Measurements from ENCODE around the gene SMG1.
A peak's percentile ranks its signal among the peaks of the same experiment; 100 is the strongest.
"Not testable (repeated sequence)": the region's sequence is repeated elsewhere in the genome, so short reads cannot be mapped to it uniquely, and the experiment has no call there.

SMG1 gene

GRCh38 chr16:18925986-18926865 is at the start of gene SMG1:
Gene SMG1, minus strand, starts transcription at chr16:18926408. Its CDS starts 367 bp downstream, at chr16:18926041.
- peak; percentile 86 for DNase-seq

GRCh38 chr16:18975109-18975508 is 48.9 kb upstream of the SMG1 start:
- no peak for DNase-seq

GRCh38 chr16:18969855-18970240 is 43.6 kb upstream of the SMG1 start:
- no peak for DNase-seq

GRCh38 chr16:18969050-18969854 is 43.0 kb upstream of the SMG1 start:
- DNase-seq = peak; percentile 79

- no peak for DNase-seq
These were observed 40.6 kb upstream of the SMG1 start for GRCh38 chr16:18966791-18967190.

GRCh38 chr16:18965555-18965954 is 39.3 kb upstream of the SMG1 start:
- no peak for DNase-seq

GRCh38 chr16:18959031-18959505 is 32.9 kb upstream of the SMG1 start:
- no peak for DNase-seq

GRCh38 chr16:18958621-18959029 is 32.4 kb upstream of the SMG1 start:
- DNase-seq = no peak

- not testable (repeated sequence) for DNase-seq
These were observed 30.5 kb upstream of the SMG1 start for GRCh38 chr16:18956658-18957241.

GRCh38 chr16:18955874-18956580 is 29.8 kb upstream of the SMG1 start:
- DNase-seq = peak; percentile 38

- no peak for DNase-seq
These were observed 27.3 kb upstream of the SMG1 start for GRCh38 chr16:18953547-18953946.

- DNase-seq = no peak
These were observed 24.4 kb upstream of the SMG1 start for GRCh38 chr16:18950469-18951185.

GRCh38 chr16:18948372-18949020 is 22.3 kb upstream of the SMG1 start:
- no peak for DNase-seq

GRCh38 chr16:18945233-18945632 is 19.0 kb upstream of the SMG1 start:
- DNase-seq = no peak

GRCh38 chr16:18943414-18943813 is 17.2 kb upstream of the SMG1 start:
- DNase-seq = no peak

GRCh38 chr16:18942061-18942460 is 15.9 kb upstream of the SMG1 start:
- no peak for DNase-seq

GRCh38 chr16:18941471-18941870 is 15.3 kb upstream of the SMG1 start:
- no peak for DNase-seq

GRCh38 chr16:18938986-18939385 is 12.8 kb upstream of the SMG1 start:
- DNase-seq = no peak

GRCh38 chr16:18937390-18937789 is 11.2 kb upstream of the SMG1 start:
- DNase-seq = no peak

- DNase-seq = no peak
These were observed 10.6 kb upstream of the SMG1 start for GRCh38 chr16:18936727-18937340.

- no peak for DNase-seq
These were observed 7.3 kb upstream of the SMG1 start for GRCh38 chr16:18933501-18933900.

All from DMS79 treated with DMSO at 0.1 percent for 48 hours (cell line).